ENCODE data around the gene ASIC3. TPM values are rescaled to one million over a fixed set of nuclear protein-coding genes. Genes with fewer than 3 reads are reported as not detected.

Gene ASIC3
- total RNA-seq, 4 donors from 2014 or later, result 2.6 to 4.3 (median 3.1) TPM

GRCh38 chr7:151056666-151057505 is 8.6 kb downstream of the ASIC3 start:
- no peaks in the 10 kb centered on the region for H3K9me3 ChIP-seq
- H3K27ac ChIP-seq, result peak overlapping the region; percentile 95 to 98 (median 96)
- H3K4me1 ChIP-seq, result peaks cover 24 to 39% (median 38%) of the 10 kb centered on the region in 4 donors
- H3K27me3 ChIP-seq, result no peaks in the 10 kb centered on the region
- peak overlapping the region; percentile 70 to 80 (median 74) for H3K4me3 ChIP-seq
- in situ Hi-C loops (cut with MboI; ENCODE audit: low pct_ligation_motif_present in 1 of 4, low pct_unique_long_range_greater_than_20kb in 1 of 4, low sequenced_read_pairs in 3 of 4), result no loop called here
- intact Hi-C loops (cut with DNase I; ENCODE audit: low total_unique reads), result no loop called here
- WGBS, 2 donors (ENCODE audit: low coverage in 1 of 2), result 12 to 40% methylated on average over 6 to 26 of the region's 29 CpGs
- TF ChIP-seq POLR2A (IDR thresholded peaks at IDR 0.05), result no peak
- TF ChIP-seq EP300 (IDR thresholded peaks at IDR 0.05; ENCODE audit: low read depth), result no peak
- no peak for TF ChIP-seq POLR2AphosphoS5 (IDR thresholded peaks at IDR 0.05)
- peak in 1 of 5 experiments; percentile 21 for TF ChIP-seq CTCF (IDR thresholded peaks at IDR 0.05)
- no peak for DNase-seq
- no peaks in the 10 kb centered on the region for H3K36me3 ChIP-seq

GRCh38 chr7:151057506-151057988 is 9.2 kb downstream of the ASIC3 start, which contains the start of gene CDK5:
CDK5 (minus strand) TSS chr7:151057897; CDS start chr7:151057848, 49 bp downstream.
- in situ Hi-C loops (cut with MboI; ENCODE audit: low pct_ligation_motif_present in 1 of 4, low pct_unique_long_range_greater_than_20kb in 1 of 4, low sequenced_read_pairs in 3 of 4) (no loop called here), intact Hi-C loops (cut with DNase I; ENCODE audit: low total_unique reads) (no loop called here)
- peak within 1 kb of the TSS; percentile 95 to 98 (median 96) for H3K27ac ChIP-seq
- DNase-seq, result no peak
- peak within 1 kb of the TSS; percentile 71 to 80 (median 76) for H3K4me3 ChIP-seq
- no peaks in the 10 kb centered on the region for H3K9me3 ChIP-seq
- no peak for TF ChIP-seq POLR2A (IDR thresholded peaks at IDR 0.05)
- 0% methylated on average over 30 of the region's 30 CpGs; no CpG with 5 or more reads in 1 of the 2 donors for WGBS, 2 donors (ENCODE audit: low coverage in 1 of 2)
- H3K4me1 ChIP-seq, result peaks cover 27 to 45% (median 45%) of the 10 kb centered on the region in 4 donors
- no peaks in the 10 kb centered on the region for H3K27me3 ChIP-seq
- no peaks in the 10 kb centered on the region for H3K36me3 ChIP-seq

GRCh38 chr7:151057989-151058780 is 9.9 kb downstream of the ASIC3 start:
- Histone ChIP-seq H3K27ac (peak overlapping the region; percentile 95 to 98 (median 96)), H3K4me3 (peak overlapping the region; percentile 27 to 80 (median 76)), H3K27me3 (no peaks in the 10 kb centered on the region), H3K36me3 (no peaks in the 10 kb centered on the region), H3K4me1 (peaks cover 27 to 52% (median 51%) of the 10 kb centered on the region in 4 donors), H3K9me3 (no peaks in the 10 kb centered on the region)
- WGBS, 2 donors (ENCODE audit: low coverage in 1 of 2), result 0 to 2% methylated on average over 1 to 42 of the region's 46 CpGs
- intact Hi-C loops (cut with DNase I; ENCODE audit: low total_unique reads), result no loop called here
- in situ Hi-C loops (cut with MboI; ENCODE audit: low pct_ligation_motif_present in 1 of 4, low pct_unique_long_range_greater_than_20kb in 1 of 4, low sequenced_read_pairs in 3 of 4), result no loop called here
- peak; percentile 99 for DNase-seq
- TF ChIP-seq EP300 (IDR thresholded peaks at IDR 0.05; ENCODE audit: low read depth), result peak; percentile 58
- TF ChIP-seq CTCF (IDR thresholded peaks at IDR 0.05), result no peak
- TF ChIP-seq POLR2A (IDR thresholded peaks at IDR 0.05), result peak; percentile 55
- TF ChIP-seq POLR2AphosphoS5 (IDR thresholded peaks at IDR 0.05), result peak; percentile 67 to 90 (median 88)

DNA sequence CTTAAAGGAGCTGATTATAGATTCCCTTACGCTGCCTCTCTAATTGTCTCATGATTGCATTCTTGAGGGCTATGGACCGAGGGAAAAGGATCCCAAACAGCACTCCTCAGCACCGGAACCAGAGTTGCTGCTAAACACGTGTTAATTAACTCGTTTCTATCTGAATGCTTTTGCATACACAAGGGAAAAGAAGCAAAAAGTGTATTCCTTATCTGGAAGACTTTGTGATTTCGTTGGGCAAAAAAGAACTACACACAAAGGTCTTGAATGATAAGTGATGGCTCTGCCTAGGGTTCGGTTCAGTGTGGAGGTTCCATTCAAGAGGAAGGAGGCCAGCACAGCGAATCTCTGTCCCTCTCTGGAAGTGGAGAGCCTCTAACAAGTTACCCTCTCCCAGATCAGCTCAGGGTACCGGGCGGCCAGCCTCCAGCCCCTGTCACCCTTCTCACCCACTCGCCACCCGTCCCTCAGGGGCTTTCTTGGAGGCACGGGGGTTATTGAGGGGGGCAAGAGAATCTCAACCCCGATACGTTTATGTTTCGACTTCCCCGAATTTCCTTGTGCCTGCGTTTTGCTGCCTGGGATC is 10.5 kb downstream of the ASIC3 start:
- TF ChIP-seq CTCF (IDR thresholded peaks at IDR 0.05), result no peak
- no peak for TF ChIP-seq POLR2A (IDR thresholded peaks at IDR 0.05)
- TF ChIP-seq EP300 (IDR thresholded peaks at IDR 0.05; ENCODE audit: low read depth), result no peak
- TF ChIP-seq POLR2AphosphoS5 (IDR thresholded peaks at IDR 0.05), result no peak
- H3K36me3 ChIP-seq, result no peaks in the 10 kb centered on the region
- peak overlapping the region; percentile 7 to 80 (median 76) for H3K4me3 ChIP-seq
- H3K27ac ChIP-seq, result peak overlapping the region; percentile 95 to 98 (median 96)
- peaks cover 27 to 59% (median 56%) of the 10 kb centered on the region in 4 donors for H3K4me1 ChIP-seq
- no peak for DNase-seq
- 5% methylated on average over 17 of the region's 18 CpGs; no CpG with 5 or more reads in 1 of the 2 donors for WGBS, 2 donors (ENCODE audit: low coverage in 1 of 2)
- intact Hi-C loops (cut with DNase I; ENCODE audit: low total_unique reads) (no loop called here), in situ Hi-C loops (cut with MboI; ENCODE audit: low pct_ligation_motif_present in 1 of 4, low pct_unique_long_range_greater_than_20kb in 1 of 4, low sequenced_read_pairs in 3 of 4) (no loop called here)
- H3K9me3 ChIP-seq, result no peaks in the 10 kb centered on the region
- H3K27me3 ChIP-seq, result no peaks in the 10 kb centered on the region

Data from transverse colon (tissue), 4 donors.